ENCODE measurements around the gene NAPA. TPM values are rescaled to one million over a fixed set of nuclear protein-coding genes. Genes with fewer than 3 reads are reported as not detected.

NAPA gene
- total RNA-seq, 1 donor from 2014 or later: 80.0 TPM

GRCh38 chr19:47479701-47480503 is 35.0 kb downstream of the NAPA start:
- no peak for DNase-seq (ENCODE audit: low spot score, unreplicated experiment)
- Mint-ChIP-seq H3K4me1 (ENCODE audit: low read depth) (peaks cover 7% of the 10 kb centered on the region), H3K9me3 (ENCODE audit: low read depth) (no peaks in the 10 kb centered on the region), H3K4me3 (ENCODE audit: low read depth) (no peak overlapping the region), H3K36me3 (ENCODE audit: insufficient read depth) (no peaks in the 10 kb centered on the region), H3K27me3 (peaks cover 16% of the 10 kb centered on the region), H3K27ac (no peak overlapping the region)
- TF ChIP-seq CTCF (IDR thresholded peaks at IDR 0.05; ENCODE audit: unreplicated experiment): no peak

- Mint-ChIP-seq H3K9me3 (ENCODE audit: low read depth) (no peaks in the 10 kb centered on the region), H3K4me3 (ENCODE audit: low read depth) (no peak overlapping the region), H3K36me3 (ENCODE audit: insufficient read depth) (no peaks in the 10 kb centered on the region), H3K27me3 (peaks cover 19% of the 10 kb centered on the region), H3K27ac (no peak overlapping the region), H3K4me1 (ENCODE audit: low read depth) (peaks cover 2% of the 10 kb centered on the region)
- no peak for DNase-seq (ENCODE audit: low spot score, unreplicated experiment)
- no peak for TF ChIP-seq CTCF (IDR thresholded peaks at IDR 0.05; ENCODE audit: unreplicated experiment)
These were observed 38.4 kb downstream of the NAPA start for GRCh38 chr19:47476438-47476972.

- no peak overlapping the region for H3K27ac Mint-ChIP-seq
- H3K36me3 Mint-ChIP-seq (ENCODE audit: insufficient read depth): no peaks in the 10 kb centered on the region
- H3K4me3 Mint-ChIP-seq (ENCODE audit: low read depth): no peak overlapping the region
- H3K4me1 Mint-ChIP-seq (ENCODE audit: low read depth): peaks cover 4% of the 10 kb centered on the region
- no peak for TF ChIP-seq CTCF (IDR thresholded peaks at IDR 0.05; ENCODE audit: unreplicated experiment)
- no peak for DNase-seq (ENCODE audit: low spot score, unreplicated experiment)
- peaks cover 22% of the 10 kb centered on the region for H3K27me3 Mint-ChIP-seq
- no peaks in the 10 kb centered on the region for H3K9me3 Mint-ChIP-seq (ENCODE audit: low read depth)
These were observed 39.4 kb downstream of the NAPA start for GRCh38 chr19:47475465-47475864.

GRCh38 chr19:47473336-47473735 is 41.5 kb downstream of the NAPA start:
- DNase-seq (ENCODE audit: low spot score, unreplicated experiment): no peak
- Mint-ChIP-seq H3K36me3 (ENCODE audit: insufficient read depth) (no peaks in the 10 kb centered on the region), H3K27ac (no peak overlapping the region), H3K27me3 (peaks cover 34% of the 10 kb centered on the region), H3K4me3 (ENCODE audit: low read depth) (no peak overlapping the region), H3K9me3 (ENCODE audit: low read depth) (no peaks in the 10 kb centered on the region), H3K4me1 (ENCODE audit: low read depth) (peaks cover 6% of the 10 kb centered on the region)
- no peak for TF ChIP-seq CTCF (IDR thresholded peaks at IDR 0.05; ENCODE audit: unreplicated experiment)

- Mint-ChIP-seq H3K4me3 (ENCODE audit: low read depth) (peak within 1 kb of the TSS; percentile 53), H3K36me3 (ENCODE audit: insufficient read depth) (no peaks in the 10 kb centered on the region), H3K9me3 (ENCODE audit: low read depth) (no peaks in the 10 kb centered on the region), H3K27ac (peak within 1 kb of the TSS; percentile 90), H3K27me3 (peaks cover 40% of the 10 kb centered on the region), H3K4me1 (ENCODE audit: low read depth) (peaks cover 6% of the 10 kb centered on the region)
- peak; percentile 77 for DNase-seq (ENCODE audit: low spot score, unreplicated experiment)
- no peak for TF ChIP-seq CTCF (IDR thresholded peaks at IDR 0.05; ENCODE audit: unreplicated experiment)
These were observed 43.0 kb downstream of the NAPA start, which contains the start of gene SLC8A2 for GRCh38 chr19:47471733-47472457. Gene SLC8A2, minus strand, starts transcription at chr19:47471893. Its CDS starts 5,490 bp downstream, at chr19:47466403.

All from progenitor cell of endocrine pancreas (in vitro differentiated cells).